ENCODE results near the gene MYO18A.
"Not testable (repeated sequence)": the region's sequence is repeated elsewhere in the genome, so short reads cannot be mapped to it uniquely, and the experiment has no call there.

Gene MYO18A

GRCh38 chr17:29094101-29094708 is 86.0 kb downstream of the MYO18A start:
- no peak overlapping the region for H3K4me3 ChIP-seq (ENCODE audit: low read depth, low read length)
- no peak for TF ChIP-seq CTCF (IDR thresholded peaks at IDR 0.05; ENCODE audit: control insufficient read depth, extremely low read depth, insufficient read depth)
- DNase-seq (ENCODE audit: low read depth): no peak

- H3K4me3 ChIP-seq (ENCODE audit: low read depth, low read length): no peak overlapping the region
- TF ChIP-seq CTCF (IDR thresholded peaks at IDR 0.05; ENCODE audit: control insufficient read depth, extremely low read depth, insufficient read depth): no peak
- no peak for DNase-seq (ENCODE audit: low read depth)
Observed at GRCh38 chr17:29093090-29093871, 86.9 kb downstream of the MYO18A start.

GRCh38 chr17:29091606-29092289 is 88.5 kb downstream of the MYO18A start:
- H3K4me3 ChIP-seq (ENCODE audit: low read depth, low read length): no peak overlapping the region
- TF ChIP-seq CTCF (IDR thresholded peaks at IDR 0.05; ENCODE audit: control insufficient read depth, extremely low read depth, insufficient read depth): no peak
- no peak for DNase-seq (ENCODE audit: low read depth)

- no peak for DNase-seq (ENCODE audit: low read depth)
- no peak for TF ChIP-seq CTCF (IDR thresholded peaks at IDR 0.05; ENCODE audit: control insufficient read depth, extremely low read depth, insufficient read depth)
- H3K4me3 ChIP-seq (ENCODE audit: low read depth, low read length): no peak overlapping the region
Observed at GRCh38 chr17:29090750-29091605, 89.2 kb downstream of the MYO18A start.

GRCh38 chr17:29090108-29090507 is 90.1 kb downstream of the MYO18A start:
- DNase-seq (ENCODE audit: low read depth): no peak
- TF ChIP-seq CTCF (IDR thresholded peaks at IDR 0.05; ENCODE audit: control insufficient read depth, extremely low read depth, insufficient read depth): no peak
- no peak overlapping the region for H3K4me3 ChIP-seq (ENCODE audit: low read depth, low read length)

GRCh38 chr17:29089601-29090044 is 90.6 kb downstream of the MYO18A start:
- no peak overlapping the region for H3K4me3 ChIP-seq (ENCODE audit: low read depth, low read length)
- no peak for DNase-seq (ENCODE audit: low read depth)

GRCh38 chr17:29088782-29089181 is 91.4 kb downstream of the MYO18A start:
- H3K4me3 ChIP-seq (ENCODE audit: low read depth, low read length); DNase-seq (ENCODE audit: low read depth): not testable (repeated sequence)

More at GRCh38 chr17:29089601-29090044, 90.6 kb downstream of the MYO18A start:
- TF ChIP-seq CTCF (IDR thresholded peaks at IDR 0.05; ENCODE audit: control insufficient read depth, extremely low read depth, insufficient read depth): no peak

Data from LNCaP clone FGC (cell line).